ENCODE results near the gene MMRN1. TPM values are rescaled to one million over a fixed set of nuclear protein-coding genes. Genes with fewer than 3 reads are reported as not detected.

MMRN1 gene
- total RNA-seq, 4 donors from 2014 or later: 6.5 to 30.1 (median 26.9) TPM

GRCh38 chr4:89899152-89899551 lies 4.5 kb downstream of the MMRN1 start:
- no peak for TF ChIP-seq CTCF (IDR thresholded peaks at IDR 0.05; ENCODE audit: low read depth)

- TF ChIP-seq CTCF (IDR thresholded peaks at IDR 0.05; ENCODE audit: low read depth): no peak
Observed at GRCh38 chr4:89899854-89900253, 5.2 kb downstream of the MMRN1 start.

GRCh38 chr4:89904524-89904923 lies 9.9 kb downstream of the MMRN1 start:
- TF ChIP-seq CTCF (IDR thresholded peaks at IDR 0.05; ENCODE audit: low read depth): no peak

GRCh38 chr4:89906316-89906715 lies 11.7 kb downstream of the MMRN1 start:
- no peak for TF ChIP-seq CTCF (IDR thresholded peaks at IDR 0.05; ENCODE audit: low read depth)

GRCh38 chr4:89906777-89907521 lies 12.3 kb downstream of the MMRN1 start:
- no peak for TF ChIP-seq CTCF (IDR thresholded peaks at IDR 0.05; ENCODE audit: low read depth)

- no peak for TF ChIP-seq CTCF (IDR thresholded peaks at IDR 0.05; ENCODE audit: low read depth)
Observed at GRCh38 chr4:89909889-89910288, 15.2 kb downstream of the MMRN1 start.

- no peak for TF ChIP-seq CTCF (IDR thresholded peaks at IDR 0.05; ENCODE audit: low read depth)
Observed at GRCh38 chr4:89913623-89914022, 19.0 kb downstream of the MMRN1 start.
